ENCODE data around the gene ZNF516.

DNA sequence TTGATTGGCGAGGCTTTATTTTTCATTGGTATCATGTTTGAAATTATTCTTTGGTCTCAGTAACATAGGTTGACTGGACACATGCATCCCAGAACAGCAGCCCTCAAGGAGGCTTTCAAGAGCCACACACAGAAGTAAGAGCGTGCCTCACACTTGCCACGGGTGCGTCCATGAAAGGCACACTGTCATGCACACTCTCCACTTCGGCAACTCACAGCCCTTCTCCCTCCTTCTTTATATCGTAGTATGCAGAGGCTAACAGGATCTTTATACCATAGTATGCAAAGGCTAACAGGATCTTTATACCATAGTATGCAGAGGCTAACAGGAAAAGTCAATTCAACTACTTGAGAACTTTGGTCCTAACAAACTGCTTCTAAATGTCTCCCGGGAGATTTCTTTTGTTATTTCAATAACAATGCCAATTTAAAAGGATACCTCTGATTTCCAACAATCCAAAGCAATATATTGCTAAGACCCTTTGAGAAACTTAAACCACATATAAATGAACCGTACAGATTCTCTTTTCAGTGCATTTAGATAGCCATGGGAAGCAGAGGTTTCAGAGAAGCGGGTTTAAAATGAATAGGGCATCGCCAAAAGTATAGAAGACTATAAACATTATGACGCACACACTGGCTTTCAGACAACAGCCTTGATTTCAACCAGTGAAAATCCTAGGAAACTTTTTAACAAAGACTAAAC is 26.5 kb upstream of the ZNF516 start:
- TF ChIP-seq EZH2phosphoT487 (IDR thresholded peaks at IDR 0.05; ENCODE audit: low read depth, severe bottlenecking, unreplicated experiment): no peak
- TF ChIP-seq, protein P1, sequence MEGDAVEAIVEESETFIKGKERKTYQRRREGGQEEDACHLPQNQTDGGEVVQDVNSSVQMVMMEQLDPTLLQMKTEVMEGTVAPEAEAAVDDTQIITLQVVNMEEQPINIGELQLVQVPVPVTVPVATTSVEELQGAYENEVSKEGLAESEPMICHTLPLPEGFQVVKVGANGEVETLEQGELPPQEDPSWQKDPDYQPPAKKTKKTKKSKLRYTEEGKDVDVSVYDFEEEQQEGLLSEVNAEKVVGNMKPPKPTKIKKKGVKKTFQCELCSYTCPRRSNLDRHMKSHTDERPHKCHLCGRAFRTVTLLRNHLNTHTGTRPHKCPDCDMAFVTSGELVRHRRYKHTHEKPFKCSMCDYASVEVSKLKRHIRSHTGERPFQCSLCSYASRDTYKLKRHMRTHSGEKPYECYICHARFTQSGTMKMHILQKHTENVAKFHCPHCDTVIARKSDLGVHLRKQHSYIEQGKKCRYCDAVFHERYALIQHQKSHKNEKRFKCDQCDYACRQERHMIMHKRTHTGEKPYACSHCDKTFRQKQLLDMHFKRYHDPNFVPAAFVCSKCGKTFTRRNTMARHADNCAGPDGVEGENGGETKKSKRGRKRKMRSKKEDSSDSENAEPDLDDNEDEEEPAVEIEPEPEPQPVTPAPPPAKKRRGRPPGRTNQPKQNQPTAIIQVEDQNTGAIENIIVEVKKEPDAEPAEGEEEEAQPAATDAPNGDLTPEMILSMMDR (IDR thresholded peaks at IDR 0.05; ENCODE audit: poor library complexity): no peak

Measured in hepatocyte (in vitro differentiated cells).